Measurements from ENCODE around the gene FAM185A.
"Not testable (repeated sequence)": the region's sequence is repeated elsewhere in the genome, so short reads cannot be mapped to it uniquely, and the experiment has no call there.

FAM185A gene

GRCh38 chr7:102829075-102829474, 80.3 kb downstream of the FAM185A start:
- DNase-seq (ENCODE audit: low read depth in 2 of 3, low spot score in 2 of 3): no peak

GRCh38 chr7:102830197-102830596, 81.4 kb downstream of the FAM185A start:
- DNase-seq (ENCODE audit: low read depth in 2 of 3, low spot score in 2 of 3): no peak

GRCh38 chr7:102832674-102833073, 83.9 kb downstream of the FAM185A start:
- DNase-seq (ENCODE audit: low read depth in 2 of 3, low spot score in 2 of 3): no peak

GRCh38 chr7:102833343-102833742, 84.5 kb downstream of the FAM185A start:
- no peak for DNase-seq (ENCODE audit: low read depth in 2 of 3, low spot score in 2 of 3)

- no peak for DNase-seq (ENCODE audit: low read depth in 2 of 3, low spot score in 2 of 3)
Measured at GRCh38 chr7:102834466-102834865, 85.7 kb downstream of the FAM185A start.

- DNase-seq (ENCODE audit: low read depth in 2 of 3, low spot score in 2 of 3): no peak
Measured at GRCh38 chr7:102834999-102835398, 86.2 kb downstream of the FAM185A start.

- no peak for DNase-seq (ENCODE audit: low read depth in 2 of 3, low spot score in 2 of 3)
Measured at GRCh38 chr7:102836191-102836919, 87.6 kb downstream of the FAM185A start.

- no peak for DNase-seq (ENCODE audit: low read depth in 2 of 3, low spot score in 2 of 3)
Measured at GRCh38 chr7:102836977-102837376, 88.2 kb downstream of the FAM185A start.

- no peak for DNase-seq (ENCODE audit: low read depth in 2 of 3, low spot score in 2 of 3)
Measured at GRCh38 chr7:102837802-102838201, 89.0 kb downstream of the FAM185A start.

GRCh38 chr7:102838572-102839101, 89.8 kb downstream of the FAM185A start:
- not testable (repeated sequence) for DNase-seq (ENCODE audit: low read depth in 2 of 3, low spot score in 2 of 3)

GRCh38 chr7:102840404-102840803, 91.6 kb downstream of the FAM185A start:
- DNase-seq (ENCODE audit: low read depth in 2 of 3, low spot score in 2 of 3): no peak

- DNase-seq (ENCODE audit: low read depth in 2 of 3, low spot score in 2 of 3): no peak
Measured at GRCh38 chr7:102841290-102841689, 92.5 kb downstream of the FAM185A start.

- no peak for DNase-seq (ENCODE audit: low read depth in 2 of 3, low spot score in 2 of 3)
Measured at GRCh38 chr7:102842284-102842683, 93.5 kb downstream of the FAM185A start.

- no peak for DNase-seq (ENCODE audit: low read depth in 2 of 3, low spot score in 2 of 3)
Measured at GRCh38 chr7:102843850-102844249, 95.1 kb downstream of the FAM185A start.

GRCh38 chr7:102845346-102845745, 96.5 kb downstream of the FAM185A start:
- DNase-seq (ENCODE audit: low read depth in 2 of 3, low spot score in 2 of 3): no peak

GRCh38 chr7:102849079-102849478, 100.3 kb downstream of the FAM185A start:
- no peak for DNase-seq (ENCODE audit: low read depth in 2 of 3, low spot score in 2 of 3)

GRCh38 chr7:102849538-102849937, 100.7 kb downstream of the FAM185A start:
- DNase-seq (ENCODE audit: low read depth in 2 of 3, low spot score in 2 of 3): no peak

- no peak for DNase-seq (ENCODE audit: low read depth in 2 of 3, low spot score in 2 of 3)
Measured at GRCh38 chr7:102856036-102856435, 107.2 kb downstream of the FAM185A start.
